CD4-positive, alpha-beta T cell (primary cell): ENCODE measurements around the gene SLC36A2. TPM values are rescaled to one million over a fixed set of nuclear protein-coding genes. Genes with fewer than 3 reads are reported as not detected.

Experiments
- ATAC-seq: fragments of 200-7000 bp; cut with Tn5 transposase; one replicate; pipeline ENCODE4 v1.10.0; 2022; ENCODE audit warnings: mild to moderate bottlenecking; ENCODE audit not compliant: poor library complexity
- CTCF ChIA-PET: fragments of 350-600 bp; sonication (Branson Sonifier 250); formaldehyde crosslinking; loops from one replicate; lab custom pipeline; 2021; ENCODE audit warnings: antibody characterized with exemption, inconsistent platforms; lab: Charles Lee
- POLR2A ChIA-PET: fragments of 350-600 bp; sonication (Branson Sonifier 250); formaldehyde crosslinking; loops from one replicate; lab custom pipeline; 2021; ENCODE audit warnings: antibody characterized with exemption, inconsistent platforms; lab: Charles Lee
- DNase-seq, 14 experiments: peaks; one replicate each; pipeline ENCODE4 v3.0.0-alpha.2; 2013 to 2020; ENCODE audit warnings: mixed read lengths in 2 of 14
- H3K27ac ChIP-seq, 2 donors: one replicate each; pipeline versions ENCODE4 v1.5.1 to v1.7.0; 2013; ENCODE audit warnings: low read length in 2 of 2, low read depth in 1 of 2, mild to moderate bottlenecking in 1 of 2
- H3K27me3 ChIP-seq, 2 experiments: 1 replicate in 1 of 2; 2 replicates in 1 of 2; pipeline versions ENCODE4 v1.6.1 to v1.7.0; 2013; ENCODE audit warnings: low read length in 2 of 2, control low read depth in 1 of 2, mild to moderate bottlenecking in 1 of 2, moderate library complexity in 1 of 2; ENCODE audit not compliant: insufficient read depth in 2 of 2, control insufficient read depth in 1 of 2
- H3K36me3 ChIP-seq: one replicate; pipeline ENCODE4 v1.6.1; 2013; ENCODE audit warnings: low read length, control low read depth; ENCODE audit not compliant: insufficient read depth
- H3K4me1 ChIP-seq: one replicate; pipeline ENCODE4 v1.6.1; 2013; ENCODE audit warnings: low read length, control low read depth; ENCODE audit not compliant: insufficient read depth
- H3K4me3 ChIP-seq: one replicate; pipeline ENCODE4 v1.5.1; 2013; ENCODE audit warnings: mild to moderate bottlenecking, low read length, moderate library complexity
- H3K9me3 ChIP-seq, 2 experiments: 1 replicate in 1 of 2; 2 replicates in 1 of 2; pipeline versions ENCODE4 v1.6.1 to v1.7.0; 2013; ENCODE audit warnings: low read length in 2 of 2, mild to moderate bottlenecking in 2 of 2, control low read depth in 1 of 2, moderate library complexity in 1 of 2; ENCODE audit not compliant: control insufficient read depth in 1 of 2, insufficient read depth in 1 of 2
- H3K27ac Mint-ChIP-seq: one replicate; pipeline ENCODE4 v1.8.0; 2020; ENCODE audit warnings: mixed read lengths
- H3K27me3 Mint-ChIP-seq: one replicate; pipeline ENCODE4 v1.8.0; 2021; ENCODE audit warnings: mixed read lengths
- H3K36me3 Mint-ChIP-seq: one replicate; pipeline ENCODE4 v1.8.0; 2021; ENCODE audit warnings: low read depth, mixed read lengths
- H3K4me1 Mint-ChIP-seq: one replicate; pipeline ENCODE4 v1.8.0; 2021; ENCODE audit warnings: low read depth, mixed read lengths
- H3K4me3 Mint-ChIP-seq: one replicate; pipeline ENCODE4 v1.8.0; 2020; ENCODE audit warnings: mild to moderate bottlenecking, mixed read lengths
- H3K9me3 Mint-ChIP-seq: one replicate; pipeline ENCODE4 v1.8.0; 2020; ENCODE audit warnings: mixed read lengths
- CTCF ChIP-seq: fragments of 200-600 bp; IDR thresholded peaks from one replicate; pipeline ENCODE4 v1.8.0; 2022; ENCODE audit warnings: antibody characterized with exemption, mild to moderate bottlenecking
- intact Hi-C, 2 experiments: fragments of 100-400 bp; cut with DNase I in 1 of 2; cut with micrococcal nuclease in 1 of 2; formaldehyde crosslinking; loops; one replicate each; pipeline versions ENCODE4 v1.15.1 to v1.9.0; 2023 to 2025; cut with DNase I, micrococcal nuclease
- total RNA-seq, 174 experiments: library from RNA in 2 of 174; stranded (reverse) in 2 of 174; gene quantifications; one replicate each; pipeline ENCODE4 v1.2.3 and lab custom pipeline; 2021 to 2026

Gene SLC36A2
- total RNA-seq, 2 experiments from 2014 or later = not detected

GRCh38 chr5:151345808-151346478 lies 1.4 kb downstream of the SLC36A2 start:
- Histone ChIP-seq H3K4me3 (no peak overlapping the region), H3K36me3 (no peaks in the 10 kb centered on the region), H3K4me1 (no peaks in the 10 kb centered on the region), H3K9me3 (no peaks in the 10 kb centered on the region), H3K27ac (no peak overlapping the region), H3K27me3 (peaks cover 19 to 41% of the 10 kb centered on the region in 2 experiments)
- POLR2A ChIA-PET = no interaction called here
- CTCF ChIA-PET = no interaction called here
- no peak overlapping the region for H3K4me3 Mint-ChIP-seq
- no peak for DNase-seq
- TF ChIP-seq CTCF = no peak
- H3K36me3 Mint-ChIP-seq = no peaks in the 10 kb centered on the region
- H3K4me1 Mint-ChIP-seq = no peaks in the 10 kb centered on the region
- H3K27ac Mint-ChIP-seq = no peak overlapping the region
- no peak for ATAC-seq
- no peaks in the 10 kb centered on the region for H3K9me3 Mint-ChIP-seq
- peaks cover 75% of the 10 kb centered on the region for H3K27me3 Mint-ChIP-seq
- intact Hi-C loops = no loop called here

GRCh38 chr5:151345187-151345807 lies 2.1 kb downstream of the SLC36A2 start:
- no peak overlapping the region for H3K27ac Mint-ChIP-seq
- Histone ChIP-seq H3K9me3 (no peaks in the 10 kb centered on the region), H3K4me3 (no peak overlapping the region), H3K27ac (no peak overlapping the region), H3K4me1 (no peaks in the 10 kb centered on the region), H3K27me3 (peaks cover 19 to 41% of the 10 kb centered on the region in 2 experiments), H3K36me3 (no peaks in the 10 kb centered on the region)
- H3K27me3 Mint-ChIP-seq = peaks cover 69% of the 10 kb centered on the region
- TF ChIP-seq CTCF = no peak
- H3K4me3 Mint-ChIP-seq = no peak overlapping the region
- intact Hi-C loops = no loop called here
- H3K4me1 Mint-ChIP-seq = no peaks in the 10 kb centered on the region
- CTCF ChIA-PET = no interaction called here
- no peaks in the 10 kb centered on the region for H3K9me3 Mint-ChIP-seq
- DNase-seq (no peak), ATAC-seq (no peak)
- H3K36me3 Mint-ChIP-seq = no peaks in the 10 kb centered on the region
- POLR2A ChIA-PET = no interaction called here

GRCh38 chr5:151344088-151344487 lies 3.3 kb downstream of the SLC36A2 start:
- Mint-ChIP-seq H3K9me3 (no peaks in the 10 kb centered on the region), H3K4me3 (no peak overlapping the region), H3K4me1 (no peaks in the 10 kb centered on the region), H3K27ac (no peak overlapping the region), H3K27me3 (peaks cover 64% of the 10 kb centered on the region), H3K36me3 (no peaks in the 10 kb centered on the region)
- ATAC-seq (no peak), DNase-seq (no peak)
- H3K4me1 ChIP-seq = no peaks in the 10 kb centered on the region
- ChIA-PET POLR2A (no interaction called here), CTCF (interaction anchor here (0.6 kb wide), 1 partner anchor 15 kb away, joined by 3 read pairs; no protein-coding TSS in a partner anchor)
- H3K27ac ChIP-seq = no peak overlapping the region
- no peaks in the 10 kb centered on the region for H3K9me3 ChIP-seq
- H3K4me3 ChIP-seq = no peak overlapping the region
- intact Hi-C loops = no loop called here
- H3K27me3 ChIP-seq = peaks cover 16 to 41% of the 10 kb centered on the region in 2 experiments
- no peak for TF ChIP-seq CTCF
- no peaks in the 10 kb centered on the region for H3K36me3 ChIP-seq
